Parathyroid adenoma (tissue), 2 donors: ENCODE results near the gene TOR3A.

Experiments used
- H2AFZ ChIP-seq: fragments of 300-600 bp; sonication (generic); one replicate; pipeline ENCODE4 v1.7.0; 2017; ENCODE audit warnings: antibody characterized with exemption, mild to moderate bottlenecking
- H3K27ac ChIP-seq: fragments of 300-600 bp; sonication (generic); one replicate; pipeline ENCODE4 v1.7.0; 2017
- H3K27me3 ChIP-seq: fragments of 300-600 bp; sonication (generic); one replicate; pipeline ENCODE4 v1.7.0; 2017; ENCODE audit warnings: low read length; ENCODE audit not compliant: control insufficient read depth, insufficient read depth
- H3K36me3 ChIP-seq: fragments of 300-600 bp; sonication (generic); one replicate; pipeline ENCODE4 v1.7.0; 2017; ENCODE audit warnings: low read length; ENCODE audit not compliant: control insufficient read depth, insufficient read depth
- H3K4me1 ChIP-seq: fragments of 300-600 bp; sonication (generic); one replicate; pipeline ENCODE4 v1.7.0; 2017; ENCODE audit warnings: control low read depth
- H3K4me2 ChIP-seq: fragments of 300-600 bp; sonication (generic); one replicate; pipeline ENCODE4 v1.7.0; 2017; ENCODE audit warnings: low read length
- H3K4me3 ChIP-seq: fragments of 300-600 bp; sonication (generic); one replicate; pipeline ENCODE4 v1.7.0; 2017; ENCODE audit warnings: low read depth, low read length
- H3K79me2 ChIP-seq: fragments of 300-600 bp; sonication (generic); one replicate; pipeline ENCODE4 v1.7.0; 2017; ENCODE audit warnings: control low read depth
- H3K9ac ChIP-seq: fragments of 300-600 bp; sonication (generic); one replicate; pipeline ENCODE4 v1.7.0; 2017; ENCODE audit warnings: mild to moderate bottlenecking
- H3K9me3 ChIP-seq: fragments of 300-600 bp; sonication (generic); one replicate; pipeline ENCODE4 v1.7.0; 2017; ENCODE audit warnings: low read length; ENCODE audit not compliant: control insufficient read depth
- TF ChIP-seq, protein P1 (sequence below): fragments of 300-600 bp; sonication (generic); IDR thresholded peaks from one replicate; pipeline ENCODE4 v1.7.0; 2017; ENCODE audit warnings: antibody characterized with exemption, mild to moderate bottlenecking
- donor health status: primary hyperparathyroidism.

Gene TOR3A

DNA sequence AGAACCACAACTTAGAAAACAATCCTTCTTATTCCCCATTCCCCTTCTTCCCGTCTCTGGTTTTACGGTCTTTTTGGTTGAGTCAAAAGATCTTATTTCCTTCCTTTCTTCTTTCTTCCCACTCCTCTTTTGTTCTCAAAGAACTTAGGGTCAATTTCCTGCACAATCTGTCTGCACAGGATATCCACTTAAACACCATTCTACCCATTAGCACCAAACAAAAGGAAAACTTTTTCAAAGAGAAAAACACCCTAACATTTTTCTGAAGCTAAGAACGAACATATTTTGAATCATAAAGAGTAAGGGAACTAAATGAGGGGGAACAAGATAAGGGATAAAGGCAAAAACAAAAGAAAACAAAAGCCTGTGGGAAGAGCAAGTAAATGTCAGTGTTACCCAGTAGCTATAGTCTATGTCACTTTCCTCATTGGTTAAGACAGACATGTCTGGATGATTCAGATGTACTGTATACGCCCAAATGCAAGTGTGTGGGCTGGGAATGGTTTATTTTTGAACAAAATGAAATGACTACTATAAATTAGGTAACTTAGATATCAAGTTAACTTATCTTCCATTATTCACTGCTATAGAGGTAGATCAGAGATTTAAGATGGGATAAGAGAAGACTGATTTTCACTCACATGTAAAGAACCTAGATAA, 59.9 kb downstream of the TOR3A start:
- Histone ChIP-seq H2AFZ (no peak overlapping the region), H3K79me2 (peaks cover 2% of the 10 kb centered on the region), H3K4me1 (no peaks in the 10 kb centered on the region), H3K36me3 (no peaks in the 10 kb centered on the region), H3K27ac (peak overlapping the region; percentile 24), H3K4me2 (no peak overlapping the region), H3K9ac (no peak overlapping the region), H3K27me3 (no peaks in the 10 kb centered on the region), H3K4me3 (no peak overlapping the region), H3K9me3 (no peaks in the 10 kb centered on the region)
- TF ChIP-seq, protein P1, sequence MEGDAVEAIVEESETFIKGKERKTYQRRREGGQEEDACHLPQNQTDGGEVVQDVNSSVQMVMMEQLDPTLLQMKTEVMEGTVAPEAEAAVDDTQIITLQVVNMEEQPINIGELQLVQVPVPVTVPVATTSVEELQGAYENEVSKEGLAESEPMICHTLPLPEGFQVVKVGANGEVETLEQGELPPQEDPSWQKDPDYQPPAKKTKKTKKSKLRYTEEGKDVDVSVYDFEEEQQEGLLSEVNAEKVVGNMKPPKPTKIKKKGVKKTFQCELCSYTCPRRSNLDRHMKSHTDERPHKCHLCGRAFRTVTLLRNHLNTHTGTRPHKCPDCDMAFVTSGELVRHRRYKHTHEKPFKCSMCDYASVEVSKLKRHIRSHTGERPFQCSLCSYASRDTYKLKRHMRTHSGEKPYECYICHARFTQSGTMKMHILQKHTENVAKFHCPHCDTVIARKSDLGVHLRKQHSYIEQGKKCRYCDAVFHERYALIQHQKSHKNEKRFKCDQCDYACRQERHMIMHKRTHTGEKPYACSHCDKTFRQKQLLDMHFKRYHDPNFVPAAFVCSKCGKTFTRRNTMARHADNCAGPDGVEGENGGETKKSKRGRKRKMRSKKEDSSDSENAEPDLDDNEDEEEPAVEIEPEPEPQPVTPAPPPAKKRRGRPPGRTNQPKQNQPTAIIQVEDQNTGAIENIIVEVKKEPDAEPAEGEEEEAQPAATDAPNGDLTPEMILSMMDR, result no peak

DNA sequence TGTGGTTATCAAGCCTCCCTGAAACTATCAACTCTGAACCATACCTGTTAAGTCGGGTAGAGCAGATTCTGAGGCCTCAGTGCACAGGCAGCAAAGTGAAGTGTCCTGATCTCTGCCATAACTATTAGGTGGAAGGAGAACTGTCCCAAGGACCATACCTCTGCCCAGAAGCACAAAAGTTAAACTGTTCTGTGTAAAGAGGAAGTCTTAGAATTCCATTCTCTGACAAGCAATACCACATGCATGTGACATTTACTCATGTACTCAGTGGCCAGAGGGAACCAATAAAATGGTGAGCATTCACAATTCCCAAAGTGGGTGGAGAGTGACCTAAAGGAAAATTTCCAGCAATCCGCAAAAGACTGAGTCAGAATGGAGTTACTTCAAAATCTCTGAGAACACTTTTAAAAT, 61.0 kb downstream of the TOR3A start:
- Histone ChIP-seq H3K27me3 (no peaks in the 10 kb centered on the region), H2AFZ (no peak overlapping the region), H3K4me3 (no peak overlapping the region), H3K79me2 (peaks cover 2% of the 10 kb centered on the region), H3K9ac (no peak overlapping the region), H3K4me2 (no peak overlapping the region), H3K4me1 (no peaks in the 10 kb centered on the region), H3K9me3 (no peaks in the 10 kb centered on the region), H3K27ac (peak overlapping the region; percentile 32), H3K36me3 (no peaks in the 10 kb centered on the region)
- TF ChIP-seq, protein P1, result no peak

DNA sequence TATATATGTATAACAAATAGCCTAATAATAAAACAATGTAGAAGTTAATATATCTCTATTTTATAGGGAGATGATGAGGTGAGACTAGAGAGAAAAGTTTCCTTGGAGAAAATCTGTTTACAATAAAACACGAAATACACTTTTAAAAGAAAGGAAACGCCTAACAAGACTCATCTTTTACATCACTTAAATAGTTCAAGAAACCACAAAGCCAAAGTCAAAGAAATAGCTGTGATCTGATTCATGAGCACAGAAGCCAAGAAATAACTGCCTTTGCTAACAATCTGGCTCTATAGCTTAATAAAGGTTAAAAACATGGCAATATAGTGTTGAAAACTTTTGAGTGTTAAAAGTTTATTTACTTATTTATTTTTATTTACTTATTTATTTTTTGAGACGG, 61.5 kb downstream of the TOR3A start:
- Histone ChIP-seq H3K9ac (no peak overlapping the region), H3K4me2 (no peak overlapping the region), H3K36me3 (no peaks in the 10 kb centered on the region), H3K79me2 (peaks cover 2% of the 10 kb centered on the region), H3K9me3 (no peaks in the 10 kb centered on the region), H2AFZ (no peak overlapping the region), H3K4me3 (no peak overlapping the region), H3K4me1 (no peaks in the 10 kb centered on the region), H3K27ac (no peak overlapping the region), H3K27me3 (no peaks in the 10 kb centered on the region)
- TF ChIP-seq, protein P1, result no peak

DNA sequence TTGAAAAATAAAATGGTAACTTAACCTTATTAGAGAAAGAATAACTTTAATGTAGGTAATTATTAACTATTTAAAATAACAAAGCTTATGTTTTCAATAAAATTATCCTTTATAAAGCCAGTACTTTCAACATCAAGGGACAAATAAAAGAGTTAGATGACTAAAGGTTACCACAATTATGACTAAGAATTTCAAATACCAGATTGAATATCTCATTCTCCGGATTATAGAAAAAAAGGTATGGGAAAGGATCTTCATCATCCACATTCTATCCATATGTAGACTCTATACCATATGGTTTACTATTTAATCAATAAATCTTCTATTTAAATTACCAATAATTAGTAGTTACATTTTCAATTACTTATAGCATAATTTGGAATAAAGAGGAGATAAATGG, 62.8 kb downstream of the TOR3A start:
- no peaks in the 10 kb centered on the region for H3K36me3 ChIP-seq
- no peak overlapping the region for H3K27ac ChIP-seq
- H3K4me2 ChIP-seq, result no peak overlapping the region
- TF ChIP-seq, protein P1, result no peak
- H3K79me2 ChIP-seq, result peaks cover 4% of the 10 kb centered on the region
- no peak overlapping the region for H3K9ac ChIP-seq
- H3K27me3 ChIP-seq, result no peaks in the 10 kb centered on the region
- no peaks in the 10 kb centered on the region for H3K4me1 ChIP-seq
- no peaks in the 10 kb centered on the region for H3K9me3 ChIP-seq
- H3K4me3 ChIP-seq, result no peak overlapping the region
- no peak overlapping the region for H2AFZ ChIP-seq

DNA sequence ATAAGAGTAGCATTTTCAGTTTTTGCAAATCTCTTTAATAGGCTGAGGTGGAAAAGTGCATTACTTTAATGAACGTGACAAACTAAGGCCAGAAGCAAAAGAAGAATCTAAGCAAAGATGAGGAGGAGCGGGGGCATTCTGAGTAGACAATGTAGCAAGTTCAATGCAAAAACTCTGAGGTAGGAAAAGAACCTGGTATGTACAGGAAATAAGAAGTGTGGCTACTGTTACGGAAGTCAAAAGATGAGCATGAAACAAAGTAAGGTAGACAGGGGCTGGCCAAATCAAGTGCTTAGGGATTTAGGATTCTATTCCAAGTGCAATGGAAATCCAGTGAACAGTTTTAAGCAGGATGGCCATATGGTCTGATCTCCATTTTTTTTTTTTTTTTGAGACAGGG, 63.7 kb downstream of the TOR3A start:
- Histone ChIP-seq H3K4me1 (no peaks in the 10 kb centered on the region), H3K79me2 (peaks cover 5% of the 10 kb centered on the region), H2AFZ (no peak overlapping the region), H3K9me3 (no peaks in the 10 kb centered on the region), H3K4me3 (no peak overlapping the region), H3K36me3 (no peaks in the 10 kb centered on the region), H3K27me3 (no peaks in the 10 kb centered on the region), H3K27ac (no peak overlapping the region), H3K9ac (no peak overlapping the region), H3K4me2 (no peak overlapping the region)
- TF ChIP-seq, protein P1, result no peak
